ENCODE measurements around the gene TSPO2. TPM values are rescaled to one million over a fixed set of nuclear protein-coding genes. Genes with fewer than 3 reads are reported as not detected.

The TSPO2 gene
- total and polyA plus RNA-seq, 9 of the 15 experiments (the other 6 are each of a cell fraction or from before 2014, with no cell fraction given): not detected

- H3K9me1 ChIP-seq (ENCODE audit: control insufficient read depth, insufficient read depth, low read length): no peaks in the 10 kb centered on the region
- WGBS (ENCODE audit: insufficient coverage, low coverage, missing lambda C conversion rate): 0% methylated on average over 3 of the region's 3 CpGs
- peaks cover 13 to 27% of the 10 kb centered on the region in 2 experiments; a peak in 4 of 5 replicates for H3K4me1 ChIP-seq (replicated peaks in 1 of 2; ENCODE audit: control insufficient read depth in 2 of 2, insufficient read depth in 2 of 2, low read length in 2 of 2)
- no peak overlapping the region for H3K4me2 ChIP-seq (ENCODE audit: insufficient read depth, low read length)
- peak; percentile 80 for FAIRE-seq
- CTCF ChIA-PET (ENCODE audit: low intra/inter-chr PET ratio): interaction anchor here (0.6 to 0.9 kb wide), 2 partner anchors 37 to 67 kb away, joined by 3 to 6 read pairs; no protein-coding TSS in a partner anchor
- H3K27ac ChIP-seq (ENCODE audit: extremely low read depth, low read depth, low read length): no peak overlapping the region
- no TSS peak for BruUV-seq (replicated peaks)
- H3K79me2 ChIP-seq (ENCODE audit: control insufficient read depth, insufficient read depth, low read length): no peaks in the 10 kb centered on the region
- DNase-seq (ENCODE audit: extremely low read depth in 1 of 4, low spot score in 3 of 4): peak; percentile 59 to 83 (median 76)
- H3K36me3 ChIP-seq (ENCODE audit: control insufficient read depth, insufficient read depth, low read length): no peaks in the 10 kb centered on the region
- no peak overlapping the region for H3K9ac ChIP-seq (ENCODE audit: insufficient read depth in 1 of 2, low read depth in 2 of 2, low read length in 2 of 2)
- in situ Hi-C loops (cut with MboI): no loop called here
- peaks cover 16 to 26% of the 10 kb centered on the region in 2 experiments for H3K27me3 ChIP-seq (ENCODE audit: control insufficient read depth in 2 of 2, insufficient read depth in 2 of 2, low read length in 2 of 2)
- H3K9me3 ChIP-seq (replicated peaks; ENCODE audit: control insufficient read depth, insufficient read depth, low read depth, low read length): no peaks in the 10 kb centered on the region
- ATAC-seq: peak; percentile 97
- no peak overlapping the region for H3K4me3 ChIP-seq
- POLR2A ChIA-PET: interaction anchor here (1.0 to 1.1 kb wide), 2 partner anchors 14 to 29 kb away, joined by 3 to 4 read pairs; no protein-coding TSS in a partner anchor
- no peak overlapping the region for H2AFZ ChIP-seq (ENCODE audit: low read depth, low read length)
- no peaks in the 10 kb centered on the region for H4K20me1 ChIP-seq (replicated peaks; ENCODE audit: control insufficient read depth, insufficient read depth, low read length)
- intact Hi-C loops (cut with micrococcal nuclease): loop anchor here (5.0 kb wide), 1 partner anchor 73 kb away; the partner anchor contains the start of genes NFYA and OARD1
- no peak for TF ChIP-seq ZNF12 (CRISPR knock-in tag; IDR thresholded peaks at IDR 0.05)
- TF ChIP-seq YY1 (IDR thresholded peaks at IDR 0.05; ENCODE audit: borderline replicate concordance in 1 of 3, control insufficient read depth in 1 of 3, extremely low read depth in 1 of 3, insufficient read depth in 3 of 3, insufficient read length in 1 of 3, insufficient replicate concordance in 2 of 3, low read depth in 1 of 3, low read length in 2 of 3): peak in 1 of 3 experiments; percentile 25
- no peak for TF ChIP-seq ZBTB1 (CRISPR knock-in tag; IDR thresholded peaks at IDR 0.05; ENCODE audit: borderline replicate concordance, low read depth)
- TF ChIP-seq ELF4 (CRISPR knock-in tag; IDR thresholded peaks at IDR 0.05): no peak
- TF ChIP-seq ESRRA (IDR thresholded peaks at IDR 0.05; ENCODE audit: borderline replicate concordance, low read depth): peak; percentile 93
- no peak for TF ChIP-seq CXXC5 (CRISPR knock-in tag; IDR thresholded peaks at IDR 0.05)
- peak; percentile 60; the same call in 1 of the 2 replicates for TF ChIP-seq CTBP1 (IDR thresholded peaks at IDR 0.05; ENCODE audit: borderline replicate concordance)
- TF ChIP-seq ZNF778 (CRISPR knock-in tag; IDR thresholded peaks at IDR 0.05): no peak
- peak; percentile 74 to 80 (median 78) for TF ChIP-seq CTCF (IDR thresholded peaks at IDR 0.05 in 2 of 3, conservative IDR thresholded peaks at IDR 0.05 in 1 of 3; ENCODE audit: insufficient read depth in 2 of 3, low read depth in 1 of 3, low read length in 3 of 3)
- TF ChIP-seq ATF7 (IDR thresholded peaks at IDR 0.05): peak; percentile 49; the same call in 1 of the 2 replicates
- no peak for TF ChIP-seq CBX2 (IDR thresholded peaks at IDR 0.05; ENCODE audit: insufficient read depth, low read length, poor library complexity, severe bottlenecking)
- no peak for TF ChIP-seq ZNF282 (CRISPR knock-in tag; IDR thresholded peaks at IDR 0.05)
- TF ChIP-seq CREM (IDR thresholded peaks at IDR 0.05; ENCODE audit: low read depth): peak; percentile 54
- 0 out of 2 replicates have a peak, but pooled peaks have one; percentile 22 for TF ChIP-seq BHLHE40 (IDR thresholded peaks at IDR 0.05; ENCODE audit: low read length)
These were observed 42.7 kb upstream of the TSPO2 start for GRCh38 chr6:40999569-40999968.

Measured in K562 (cell line).